K562 (cell line): ENCODE measurements around the gene ACAP3. TPM values are rescaled to one million over a fixed set of nuclear protein-coding genes. Genes with fewer than 3 reads are reported as not detected.
A peak's percentile ranks its signal among the peaks of the same experiment; 100 is the strongest.
"Not testable (repeated sequence)": the region's sequence is repeated elsewhere in the genome, so short reads cannot be mapped to it uniquely, and the experiment has no call there.

Experiments used
- ATAC-seq: fragments of 200-7000 bp; cut with Tn5 transposase; 3 replicates; pipeline ENCODE4 v1.9.1; 2020; ENCODE audit warnings: moderate library complexity
- BruUV-seq: library from RNA; stranded (reverse); fragments of 400-500 nt; replicated peaks from 2 replicates; lab custom pipeline; 2021; lab: Mats Ljungman, UMichigan
- CTCF ChIA-PET: fragments of 300-600 bp; formaldehyde crosslinking; extraction: SDS; loops from one replicate; lab custom pipeline; 2021; ENCODE audit warnings: low intra/inter-chr PET ratio; lab: Yijun Ruan, JAX
- POLR2A ChIA-PET: fragments of 300-600, 350-650 bp; sonication (Branson Sonifier 250); formaldehyde crosslinking; extraction: SDS; loops from one replicate; lab custom pipeline; 2021; ENCODE audit warnings: antibody characterized with exemption, inconsistent platforms; lab: Yijun Ruan, JAX
- DNase-seq, 4 experiments: peaks; one replicate each; pipeline versions ENCODE4 v3.0.0 to v3.0.0-alpha.2; 2011 to 2018; ENCODE audit warnings: low spot score in 3 of 4, mixed read lengths in 3 of 4; ENCODE audit errors: extremely low read depth in 1 of 4
- FAIRE-seq: peaks from 2 replicates; lab custom pipeline; 2011; peaks lifted over from hg19 to GRCh38; lab: Jason Lieb, UNC
- H2AFZ ChIP-seq: 2 replicates; pipeline ENCODE4 v1.6.0; 2011; ENCODE audit warnings: low read depth, low read length, control low read depth, inconsistent platforms
- H3K27ac ChIP-seq: fragments of 200-600 bp; 3 replicates; pipeline ENCODE4 v1.8.0; 2011; ENCODE audit warnings: low read depth, mild to moderate bottlenecking, control low read depth, inconsistent platforms, low read length, moderate library complexity, mixed read lengths; ENCODE audit errors: extremely low read depth
- H3K27me3 ChIP-seq, 2 experiments: fragments of 300-600 bp in 1 of 2; 2 replicates in 1 of 2; 3 replicates in 1 of 2; pipeline versions ENCODE4 v1.6.0 to v1.8.0; 2011; ENCODE audit warnings: inconsistent platforms in 2 of 2, low read length in 2 of 2, mild to moderate bottlenecking in 1 of 2, mixed read lengths in 1 of 2, moderate library complexity in 1 of 2; ENCODE audit not compliant: control insufficient read depth in 2 of 2, insufficient read depth in 2 of 2
- H3K36me3 ChIP-seq: fragments of 300-600 bp; 3 replicates; pipeline ENCODE4 v1.8.0; 2011; ENCODE audit warnings: mild to moderate bottlenecking, low read length, inconsistent platforms; ENCODE audit not compliant: control insufficient read depth, insufficient read depth
- H3K4me1 ChIP-seq, 2 experiments: fragments of 200-600 bp in 1 of 2; replicated peaks in 1 of 2; 2 replicates in 1 of 2; 3 replicates in 1 of 2; pipeline versions ENCODE4 v1.5.1 to v1.8.0; 2011; ENCODE audit warnings: inconsistent platforms in 2 of 2, low read length in 2 of 2, mild to moderate bottlenecking in 1 of 2, mixed read lengths in 1 of 2, moderate library complexity in 1 of 2; ENCODE audit not compliant: control insufficient read depth in 2 of 2, insufficient read depth in 2 of 2
- H3K4me2 ChIP-seq: 2 replicates; pipeline ENCODE4 v1.6.1; 2011; ENCODE audit warnings: low read length, control low read depth, inconsistent platforms, mixed read lengths; ENCODE audit not compliant: insufficient read depth
- H3K4me3 ChIP-seq: fragments of 200-600 bp; sonication (generic), shearing (Covaris generic); 2 replicates; pipeline ENCODE4 v1.5.1; 2016; ENCODE audit warnings: control low read depth, inconsistent platforms
- H3K79me2 ChIP-seq: fragments of 200-600 bp; 3 replicates; pipeline ENCODE4 v1.8.0; 2011; ENCODE audit warnings: low read length, inconsistent platforms; ENCODE audit not compliant: control insufficient read depth, insufficient read depth
- H3K9ac ChIP-seq, 2 experiments: 2 replicates each; pipeline versions ENCODE4 v1.6.0 to v1.6.1; 2011; ENCODE audit warnings: low read depth in 2 of 2, low read length in 2 of 2, control low read depth in 1 of 2, inconsistent platforms in 1 of 2, mild to moderate bottlenecking in 1 of 2, mixed read lengths in 1 of 2; ENCODE audit not compliant: insufficient read depth in 1 of 2
- H3K9me1 ChIP-seq: one replicate; pipeline ENCODE4 v1.6.0; 2011; ENCODE audit warnings: inconsistent platforms, mild to moderate bottlenecking, low read length, moderate library complexity; ENCODE audit not compliant: control insufficient read depth, insufficient read depth
- H3K9me3 ChIP-seq: replicated peaks from 2 replicates; pipeline ENCODE4 v1.5.1; 2011; ENCODE audit warnings: low read depth, low read length, inconsistent platforms; ENCODE audit not compliant: control insufficient read depth, insufficient read depth
- H4K20me1 ChIP-seq: replicated peaks from 2 replicates; pipeline ENCODE4 v1.6.1; 2011; ENCODE audit warnings: low read length, inconsistent platforms, mixed read lengths; ENCODE audit not compliant: control insufficient read depth, insufficient read depth
- FIP1L1 ChIP-seq: fragments of 200-400 bp; formaldehyde crosslinking; IDR thresholded peaks from 2 replicates; pipeline ENCODE4 v1.6.1; 2018; ENCODE audit warnings: mild to moderate bottlenecking, low read depth, low read length; ENCODE audit not compliant: poor library complexity, severe bottlenecking
- POLR2AphosphoS2 ChIP-seq: IDR thresholded peaks from 2 replicates; pipeline ENCODE4 v1.6.1; 2012; ENCODE audit warnings: low read length, improper control_type of control experiment
- POLR2G ChIP-seq: fragments of 200-400 bp; formaldehyde crosslinking; IDR thresholded peaks from 2 replicates; pipeline ENCODE4 v1.6.1; 2017; ENCODE audit warnings: low read depth, mild to moderate bottlenecking, antibody characterized with exemption, low read length, moderate library complexity
- SMARCB1 ChIP-seq: IDR thresholded peaks from 2 replicates; pipeline ENCODE4 v1.6.1; 2011; ENCODE audit warnings: improper control_type of control experiment, low read depth; ENCODE audit not compliant: insufficient read length
- STAG1 ChIP-seq: sonication (generic); formaldehyde crosslinking; IDR thresholded peaks from 2 replicates; pipeline ENCODE4 v1.5.0; 2020; ENCODE audit warnings: missing genetic modification reagents, borderline replicate concordance
- ZMIZ1 ChIP-seq, 2 experiments: fragments of 150-350 bp in 1 of 2; IDR thresholded peaks; 2 replicates each; pipeline ENCODE4 v1.6.1; 2012 to 2016; ENCODE audit warnings: low read depth in 2 of 2, low read length in 2 of 2, mild to moderate bottlenecking in 1 of 2, moderate library complexity in 1 of 2
- ZSCAN32 ChIP-seq: fragments of 450-650 bp; formaldehyde crosslinking; IDR thresholded peaks from 2 replicates; pipeline ENCODE4 v1.4.0; 2020; ENCODE audit warnings: mild to moderate bottlenecking, moderate library complexity
- WGBS: fragments of 100-300 bp; shearing (Covaris generic); methylation state at CpG from one replicate; pipeline ENCODE4 v1.1.6; 2016; ENCODE audit warnings: low coverage, mixed read lengths; ENCODE audit not compliant: insufficient coverage; ENCODE audit errors: missing lambda C conversion rate; 5-methylcytosine and 5-hydroxymethylcytosine counted together
- in situ Hi-C: fragments of 300-500 bp; cut with MboI; formaldehyde crosslinking; loops from 4 replicates; pipeline ENCODE4 v1.15.0; 2018; ENCODE audit warnings: inconsistent platforms, mixed read lengths
- intact Hi-C: fragments of 100-400 bp; cut with micrococcal nuclease; formaldehyde crosslinking; loops from 2 replicates; pipeline ENCODE4 v1.14.2; 2022
- polyA plus RNA-seq, 8 experiments: library from polyadenylated mRNA; depleted of rRNA in 4 of 8; stranded (reverse) in 5 of 8; unstranded in 3 of 8; fragments of >200 nt; fragmentation: Nextera tagmentation in 2 of 8; fragmentation: Illumina TruSeq in 1 of 8; extraction: Ambion mirVana in 2 of 8; extraction: Trizol in 1 of 8; gene quantifications; 2 replicates each; pipeline versions ENCODE4 v1.2.1 to v1.2.3, GENCODE V29; 2011 to 2014; ENCODE audit warnings: inconsistent platforms in 1 of 8, missing spikeins in 1 of 8
- total RNA-seq, 7 experiments: library from RNA; depleted of rRNA in 6 of 7; stranded (reverse); fragments of >200 nt in 6 of 7; fragmentation: Illumina TruSeq in 2 of 7; extraction: Trizol in 2 of 7; gene quantifications; 2 replicates each; pipeline versions ENCODE4 v1.2.1 to v1.2.3, GENCODE V29; 2011 to 2021; ENCODE audit warnings: low replicate concordance in 1 of 7

Gene ACAP3
- total and polyA plus RNA-seq, 9 of the 15 experiments (the other 6 are each of a cell fraction or from before 2014, with no cell fraction given) = 0.01 to 49.0 (median 12.0) TPM

GRCh38 chr1:1248009-1248913 is 59.5 kb downstream of the ACAP3 start:
- H3K27me3 ChIP-seq, H3K4me2 ChIP-seq, H3K27ac ChIP-seq, intact Hi-C loops, H3K79me2 ChIP-seq, DNase-seq, ATAC-seq, in situ Hi-C loops, H4K20me1 ChIP-seq, CTCF ChIA-PET, H2AFZ ChIP-seq, H3K9me1 ChIP-seq: not testable (repeated sequence)
- Histone ChIP-seq H3K4me1 (peaks cover 0 to 53% of the 10 kb centered on the region in 2 experiments; a peak in 3 of 5 replicates), H3K36me3 (peaks cover 14% of the 10 kb centered on the region; the same call in 1 of the 3 replicates), H3K9ac (0 out of 4 replicates have a peak overlapping the region, but pooled peaks of 1 of the 2 experiments have one; percentile 35)
- 81% methylated on average over 19 of the region's 21 CpGs for WGBS
- 0 out of 2 replicates have a peak, but pooled peaks have one; percentile 13 for TF ChIP-seq STAG1 (CRISPR knock-in tag)
- TF ChIP-seq, all 486 proteins: peak for 1; not testable (repeated sequence) for 485
- H3K4me3 ChIP-seq, FAIRE-seq, H3K9me3 ChIP-seq, POLR2A ChIA-PET, BruUV-seq: not testable (repeated sequence)

- FAIRE-seq = no peak
- H3K79me2 ChIP-seq = no peaks in the 10 kb centered on the region
- no peak overlapping the region for H3K4me3 ChIP-seq
- no TSS peak for BruUV-seq
- H3K27ac ChIP-seq = no peak overlapping the region
- no peaks in the 10 kb centered on the region for H3K9me1 ChIP-seq
- intact Hi-C loops = no loop called here
- peak overlapping the region in 1 of 2 experiments; percentile 20; a peak in 1 of 4 replicates for H3K9ac ChIP-seq
- no peaks in the 10 kb centered on the region for H4K20me1 ChIP-seq
- in situ Hi-C loops = no loop called here
- H3K4me1 ChIP-seq = peaks cover 0 to 57% of the 10 kb centered on the region in 2 experiments; a peak in 3 of 5 replicates
- peaks cover 7% of the 10 kb centered on the region; the same call in 1 of the 3 replicates for H3K36me3 ChIP-seq
- DNase-seq = no peak
- no peaks in the 10 kb centered on the region for H3K27me3 ChIP-seq
- no peak overlapping the region for H3K4me2 ChIP-seq
- WGBS = 75% methylated on average over 24 of the region's 25 CpGs
- ChIA-PET CTCF (no interaction called here), POLR2A (interaction anchor here (0.6 kb wide), 1 partner anchor 89 kb away, joined by 4 read pairs; no protein-coding TSS in a partner anchor)
- ATAC-seq = no peak
- H3K9me3 ChIP-seq = no peaks in the 10 kb centered on the region
- H2AFZ ChIP-seq = no peak overlapping the region
- TF ChIP-seq ZMIZ1 (IDR thresholded peaks at IDR 0.05; ENCODE audit: low read depth in 2 of 2, low read length in 2 of 2) (no peak), ZSCAN32 (CRISPR knock-in tag) (no peak), FIP1L1 (peak; percentile 21), SMARCB1 (no peak), POLR2AphosphoS2 (no peak), POLR2G (peak; percentile 28)
These were observed 60.3 kb downstream of the ACAP3 start for GRCh38 chr1:1247341-1247913.
